Naive thymus-derived CD8-positive, alpha-beta T cell (primary cell): ENCODE measurements around the gene CCNYL1. TPM values are rescaled to one million over a fixed set of nuclear protein-coding genes. Genes with fewer than 3 reads are reported as not detected.

Experiments
- ATAC-seq, 2 donors: fragments of 150-1000 bp; cut with Tn5 transposase in 1 of 2; sonication (Bioruptor Pico), chemical (Tn5 transposase) in 1 of 2; 1 replicate in 1 of 2; 2 replicates in 1 of 2; pipeline ENCODE4 v1.10.0; 2021; ENCODE audit warnings: mild to moderate bottlenecking in 2 of 2, moderate library complexity in 2 of 2
- POLR2A ChIA-PET: fragments of 350-600 bp; sonication (Branson Sonifier 250); formaldehyde crosslinking; loops from one replicate; lab custom pipeline; 2021; ENCODE audit warnings: antibody characterized with exemption; lab: Charles Lee
- DNase-seq, 10 donors: peaks; one replicate each; pipeline versions ENCODE4 v3.0.0 to v3.0.0-alpha.2; 2020 to 2022
- H3K27ac Mint-ChIP-seq, 10 donors: one replicate each; pipeline ENCODE4 v1.8.0; 2020 to 2022; ENCODE audit warnings: mild to moderate bottlenecking in 10 of 10, mixed read lengths in 10 of 10, moderate library complexity in 4 of 10, inconsistent platforms in 1 of 10
- H3K27me3 Mint-ChIP-seq, 5 donors: one replicate each; pipeline ENCODE4 v1.8.0; 2021 to 2022; ENCODE audit warnings: mixed read lengths in 5 of 5
- H3K36me3 Mint-ChIP-seq, 3 donors: one replicate each; pipeline ENCODE4 v1.8.0; 2020 to 2022; ENCODE audit warnings: mixed read lengths in 3 of 3, mild to moderate bottlenecking in 2 of 3, inconsistent platforms in 1 of 3
- H3K4me1 Mint-ChIP-seq, 4 donors: one replicate each; pipeline ENCODE4 v1.8.0; 2021 to 2022; ENCODE audit warnings: mixed read lengths in 4 of 4
- H3K4me3 Mint-ChIP-seq, 10 donors: one replicate each; pipeline ENCODE4 v1.8.0; 2020 to 2022; ENCODE audit warnings: mild to moderate bottlenecking in 10 of 10, mixed read lengths in 10 of 10, moderate library complexity in 6 of 10, inconsistent platforms in 1 of 10
- H3K9me3 Mint-ChIP-seq, 9 donors: one replicate each; pipeline ENCODE4 v1.8.0; 2020 to 2022; ENCODE audit warnings: mixed read lengths in 9 of 9, mild to moderate bottlenecking in 3 of 9, inconsistent platforms in 1 of 9, moderate library complexity in 1 of 9
- polyA plus RNA-seq, 3 donors: library from polyadenylated mRNA; unstranded; fragments of 300-500 nt; fragmentation: Illumina TruSeq; gene quantifications; one replicate each; pipeline ENCODE4 v1.2.3, GENCODE V29; 2021
- total RNA-seq, 8 experiments: library from RNA in 2 of 8; stranded (reverse) in 2 of 8; gene quantifications; one replicate each; pipeline ENCODE4 v1.2.3 and lab custom pipeline; 2021 to 2026

The CCNYL1 gene
- total and polyA plus RNA-seq, 5 experiments from 2014 or later = 1.2 to 14.3 (median 2.1) TPM

DNA sequence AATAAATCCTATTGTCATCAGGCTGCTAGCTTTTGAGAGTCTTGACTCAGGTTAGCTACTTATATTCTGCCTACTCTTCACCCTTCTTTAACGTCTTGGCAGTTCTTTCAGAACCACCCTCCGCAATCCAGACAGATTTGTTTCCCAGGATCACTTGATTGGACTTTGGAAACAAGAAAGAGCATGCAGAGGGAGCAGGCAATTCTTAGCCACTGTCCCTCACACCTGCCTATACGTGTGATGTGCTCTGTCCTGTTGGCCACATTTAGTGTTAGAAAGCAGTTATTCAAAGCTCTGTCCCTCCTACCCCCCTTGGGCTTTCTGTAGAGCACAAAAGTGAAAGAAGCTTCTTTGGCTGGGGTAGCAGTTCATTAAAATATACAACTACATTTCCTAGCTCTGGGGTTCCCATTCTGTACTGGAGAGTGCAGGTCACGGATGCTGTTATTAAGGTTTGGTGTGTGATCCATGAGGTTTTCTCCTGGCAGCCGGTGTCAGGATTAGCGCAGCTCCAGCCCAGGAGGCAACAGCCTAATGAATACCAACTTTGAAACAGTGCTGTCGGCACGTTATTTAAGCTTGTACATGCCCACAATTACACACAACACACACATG lies 52.0 kb downstream of the CCNYL1 start:
- Mint-ChIP-seq H3K36me3 (no peaks in the 10 kb centered on the region), H3K9me3 (no peaks in the 10 kb centered on the region), H3K27me3 (peaks cover 20 to 66% (median 35%) of the 10 kb centered on the region in 5 donors), H3K4me3 (no peak overlapping the region), H3K27ac (no peak overlapping the region), H3K4me1 (peaks cover 8 to 24% (median 17%) of the 10 kb centered on the region in 4 donors)
- DNase-seq = no peak
- ATAC-seq = no peak
- POLR2A ChIA-PET = interaction anchor here (0.5 kb wide), 1 partner anchor 13 kb away, joined by 3 read pairs; no protein-coding TSS in a partner anchor

- Mint-ChIP-seq H3K36me3 (no peaks in the 10 kb centered on the region), H3K27ac (no peak overlapping the region), H3K4me1 (peaks cover 9 to 24% (median 19%) of the 10 kb centered on the region in 4 donors), H3K27me3 (peaks cover 20 to 66% (median 35%) of the 10 kb centered on the region in 5 donors), H3K9me3 (no peaks in the 10 kb centered on the region), H3K4me3 (no peak overlapping the region)
- ATAC-seq = no peak
- no peak for DNase-seq
- POLR2A ChIA-PET = no interaction called here
Observed at GRCh38 chr2:207764096-207764630, 52.7 kb downstream of the CCNYL1 start.

DNA sequence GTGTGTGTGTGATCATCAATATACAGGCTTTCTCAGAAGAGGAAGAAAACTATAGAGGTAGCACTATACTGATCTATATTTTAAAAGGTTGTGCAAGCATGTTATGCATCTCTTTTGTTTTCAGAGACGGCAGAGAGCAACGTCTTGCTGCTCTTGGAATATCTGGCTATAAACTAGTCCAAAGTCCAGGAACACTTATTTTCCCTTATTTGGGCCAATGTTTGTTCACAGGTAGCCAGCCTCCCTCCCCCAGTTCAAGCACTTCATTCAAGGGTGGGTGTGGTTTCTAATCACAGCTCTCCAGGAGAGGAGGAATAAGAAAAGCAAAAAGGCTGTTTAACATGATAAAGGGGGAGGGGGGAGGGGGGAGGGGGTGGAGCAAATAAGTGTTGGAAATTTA lies 54.1 kb downstream of the CCNYL1 start:
- no peak overlapping the region for H3K4me3 Mint-ChIP-seq
- no peak for ATAC-seq
- peaks cover 20 to 66% (median 35%) of the 10 kb centered on the region in 5 donors for H3K27me3 Mint-ChIP-seq
- POLR2A ChIA-PET = no interaction called here
- no peaks in the 10 kb centered on the region for H3K9me3 Mint-ChIP-seq
- DNase-seq = no peak
- no peaks in the 10 kb centered on the region for H3K36me3 Mint-ChIP-seq
- no peak overlapping the region for H3K27ac Mint-ChIP-seq
- peaks cover 12 to 31% (median 25%) of the 10 kb centered on the region in 4 donors for H3K4me1 Mint-ChIP-seq

DNA sequence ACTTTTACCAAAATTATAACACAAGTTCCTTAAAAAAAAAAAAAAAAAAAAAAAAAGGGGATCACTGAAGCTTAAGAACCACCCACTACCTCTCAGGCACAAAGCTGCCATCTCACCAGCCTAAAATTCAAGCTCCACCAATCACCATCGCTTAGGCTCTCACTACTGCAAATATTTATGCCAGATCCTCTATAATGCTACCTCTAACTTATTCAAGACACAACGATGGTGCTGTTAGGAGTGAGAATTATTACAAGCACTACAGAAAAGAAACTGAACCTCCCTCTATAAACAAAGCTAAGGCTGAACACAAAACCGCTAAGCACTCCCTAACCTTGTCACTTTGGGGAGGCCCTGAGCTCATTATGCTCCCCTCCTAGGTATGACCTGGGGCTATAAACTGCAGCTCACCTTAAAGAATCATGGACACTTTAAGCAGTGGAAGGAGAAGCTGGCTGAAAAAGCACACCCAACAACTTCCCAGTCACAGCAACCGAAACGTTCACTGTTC lies 54.7 kb downstream of the CCNYL1 start:
- DNase-seq = no peak
- Mint-ChIP-seq H3K27me3 (peaks cover 19 to 60% (median 33%) of the 10 kb centered on the region in 5 donors), H3K36me3 (no peaks in the 10 kb centered on the region), H3K9me3 (no peaks in the 10 kb centered on the region), H3K4me3 (peak overlapping the region in 5 of 10 donors; percentile 33 to 94 (median 73)), H3K4me1 (peaks cover 15 to 37% (median 29%) of the 10 kb centered on the region in 4 donors), H3K27ac (peak overlapping the region in 1 of 10 donors; percentile 5)
- no peak for ATAC-seq
- POLR2A ChIA-PET = no interaction called here

GRCh38 chr2:207766697-207767460 lies 55.4 kb downstream of the CCNYL1 start:
- Mint-ChIP-seq H3K4me1 (peaks cover 15 to 38% (median 29%) of the 10 kb centered on the region in 4 donors), H3K36me3 (no peaks in the 10 kb centered on the region), H3K27me3 (peaks cover 14 to 53% (median 31%) of the 10 kb centered on the region in 5 donors), H3K9me3 (no peaks in the 10 kb centered on the region), H3K27ac (peak overlapping the region in 1 of 10 donors; percentile 40), H3K4me3 (peak overlapping the region; percentile 49 to 94 (median 87))
- ATAC-seq (no peak), DNase-seq (peak in 1 of 10 donors; percentile 17)
- POLR2A ChIA-PET = no interaction called here

DNA sequence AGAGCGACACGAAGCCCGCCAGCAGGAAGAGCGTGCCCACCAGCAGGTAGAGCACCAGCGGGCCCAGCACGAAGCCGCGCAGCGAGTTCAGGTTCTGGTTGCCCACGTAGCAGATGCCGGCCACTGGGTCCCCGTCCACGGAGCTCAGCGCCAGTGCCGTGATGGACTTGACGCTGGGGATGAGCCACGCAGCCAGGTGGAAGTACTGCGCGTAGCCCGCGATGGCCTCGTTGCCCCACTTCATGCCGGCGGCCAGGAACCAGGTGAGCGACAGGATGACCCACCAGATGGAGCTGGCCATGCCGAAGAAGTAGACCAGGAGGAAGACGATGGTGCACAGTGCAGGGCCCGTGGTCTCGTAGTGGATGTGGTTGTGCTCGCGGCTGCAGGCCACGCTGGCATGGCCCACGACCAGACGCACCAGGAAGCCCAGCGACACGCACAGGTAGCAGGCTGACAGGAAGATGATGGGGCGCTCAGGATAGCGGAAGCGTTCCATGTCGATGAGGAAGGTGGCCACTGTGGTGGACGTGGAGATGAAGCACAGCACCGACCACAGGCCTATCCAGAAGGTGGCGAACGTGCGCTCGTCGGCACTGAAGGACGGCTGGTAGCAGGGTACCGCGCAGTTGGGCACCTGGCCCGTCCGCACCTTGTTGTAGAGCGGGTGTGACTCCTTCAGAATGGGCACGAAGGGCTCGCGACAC lies 56.2 kb downstream of the CCNYL1 start:
- DNase-seq (no peak), ATAC-seq (no peak)
- POLR2A ChIA-PET = no interaction called here
- H3K9me3 Mint-ChIP-seq = no peaks in the 10 kb centered on the region
- H3K36me3 Mint-ChIP-seq = no peaks in the 10 kb centered on the region
- peak overlapping the region in 2 of 10 donors; percentile 40 to 49 for H3K27ac Mint-ChIP-seq
- H3K4me1 Mint-ChIP-seq = peaks cover 15 to 38% (median 30%) of the 10 kb centered on the region in 4 donors
- H3K4me3 Mint-ChIP-seq = peak overlapping the region; percentile 82 to 94 (median 88)
- H3K27me3 Mint-ChIP-seq = peaks cover 13 to 50% (median 28%) of the 10 kb centered on the region in 5 donors

GRCh38 chr2:207768168-207768865 lies 56.9 kb downstream of the CCNYL1 start:
- Mint-ChIP-seq H3K9me3 (no peaks in the 10 kb centered on the region), H3K27ac (peak overlapping the region in 4 of 10 donors; percentile 19 to 84 (median 58)), H3K27me3 (peaks cover 13 to 45% (median 26%) of the 10 kb centered on the region in 5 donors), H3K4me1 (peaks cover 15 to 38% (median 30%) of the 10 kb centered on the region in 4 donors), H3K36me3 (no peaks in the 10 kb centered on the region), H3K4me3 (peak overlapping the region; percentile 85 to 94 (median 88))
- peak in 7 of 10 donors; percentile 7 to 63 (median 39) for DNase-seq
- POLR2A ChIA-PET = interaction anchor here (0.6 kb wide), 1 partner anchor 260 kb away, joined by 4 read pairs; no protein-coding TSS in a partner anchor
- ATAC-seq = peak; percentile 11 to 17

DNA sequence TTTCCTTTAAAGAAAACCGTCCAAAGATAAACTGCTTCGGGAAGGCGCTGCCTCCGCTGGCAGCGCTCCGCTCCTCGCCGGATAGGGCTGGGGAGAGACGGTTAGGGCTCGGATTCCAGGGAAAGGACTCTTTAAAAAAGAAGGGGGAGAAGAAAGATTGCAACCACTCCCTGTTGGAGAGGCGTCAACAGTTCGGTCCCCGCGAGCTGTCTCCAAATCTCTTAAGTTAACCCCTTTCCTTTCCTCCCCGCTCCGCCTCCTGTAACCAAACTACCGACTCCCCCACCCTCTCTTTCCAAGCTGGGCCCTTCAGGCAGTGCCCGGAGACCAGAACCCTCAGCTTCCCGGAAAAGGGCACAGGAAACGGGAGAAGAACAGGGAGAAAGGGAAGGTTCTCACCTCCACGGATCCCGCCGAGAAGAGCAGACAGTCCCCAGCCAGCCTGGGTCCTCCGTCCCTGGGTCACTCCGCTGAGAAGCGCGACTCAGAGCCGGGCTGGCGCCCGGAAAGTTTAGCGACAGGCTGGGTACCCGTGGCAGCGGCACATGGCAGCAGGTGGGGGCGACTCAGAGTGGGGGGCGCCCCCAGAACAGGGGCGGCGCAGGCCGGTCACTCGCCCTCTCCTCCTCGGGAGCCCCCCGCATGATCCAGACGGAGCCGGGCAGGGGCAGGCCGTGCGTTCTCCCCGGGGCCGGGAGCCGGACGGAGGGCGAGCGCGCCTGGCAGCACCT lies 57.6 kb downstream of the CCNYL1 start:
- ATAC-seq (peak; percentile 12 to 15), DNase-seq (peak in 4 of 10 donors; percentile 18 to 33 (median 22))
- no peaks in the 10 kb centered on the region for H3K9me3 Mint-ChIP-seq
- POLR2A ChIA-PET = no interaction called here
- peaks cover 9 to 37% (median 21%) of the 10 kb centered on the region in 5 donors for H3K27me3 Mint-ChIP-seq
- peak overlapping the region; percentile 85 to 94 (median 88) for H3K4me3 Mint-ChIP-seq
- H3K27ac Mint-ChIP-seq = peak overlapping the region in 1 of 10 donors; percentile 49
- no peaks in the 10 kb centered on the region for H3K36me3 Mint-ChIP-seq
- H3K4me1 Mint-ChIP-seq = peaks cover 15 to 38% (median 30%) of the 10 kb centered on the region in 4 donors

DNA sequence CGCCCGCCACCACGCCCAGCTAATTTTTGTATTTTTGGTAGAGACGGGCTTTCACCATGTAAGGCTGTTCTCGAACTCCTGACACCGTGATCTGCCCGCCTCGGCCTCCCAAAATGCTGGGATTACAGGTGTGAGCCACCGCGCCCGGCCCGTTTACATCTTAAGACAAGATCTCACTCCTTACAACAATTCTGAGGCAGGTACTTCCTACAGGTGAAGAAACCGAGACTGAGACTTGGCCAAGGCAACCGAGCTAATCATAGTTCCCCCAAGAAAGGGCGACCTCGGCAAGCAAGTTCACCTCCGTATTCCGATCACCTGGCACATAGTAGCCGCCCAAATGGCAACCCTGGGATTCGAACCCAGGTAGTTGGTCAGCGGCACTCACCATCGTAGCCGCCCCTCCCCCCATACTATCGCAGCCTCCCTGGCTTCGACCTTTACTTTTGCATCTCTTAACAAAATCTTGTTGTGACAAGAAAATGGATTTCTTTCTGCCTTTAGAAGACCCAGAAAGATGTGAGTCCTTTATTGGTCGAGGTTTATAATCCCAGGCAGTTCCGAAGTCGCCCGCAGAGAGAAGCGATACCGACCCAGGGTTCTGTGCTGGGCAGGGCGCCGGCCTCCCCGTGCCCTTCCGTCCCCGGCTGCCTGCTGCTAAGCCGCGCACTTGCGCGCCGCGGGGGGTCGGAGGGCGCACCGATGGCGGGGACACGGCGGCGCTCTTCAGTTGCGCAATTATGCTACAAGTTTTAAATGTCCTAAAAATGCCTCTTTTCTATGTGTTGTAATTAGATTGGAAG lies 59.4 kb downstream of the CCNYL1 start:
- Mint-ChIP-seq H3K9me3 (no peaks in the 10 kb centered on the region), H3K27me3 (peaks cover 6 to 20% (median 13%) of the 10 kb centered on the region in 5 donors), H3K4me3 (peak overlapping the region; percentile 87 to 97 (median 94)), H3K4me1 (peaks cover 15 to 38% (median 30%) of the 10 kb centered on the region in 4 donors), H3K36me3 (no peaks in the 10 kb centered on the region), H3K27ac (peak overlapping the region in 3 of 10 donors; percentile 55 to 72 (median 65))
- no peak for DNase-seq
- no peak for ATAC-seq
- POLR2A ChIA-PET = interaction anchor here (0.7 to 1.3 kb wide), 3 partner anchors 60 to 258 kb away, joined by 4 to 9 read pairs (median 5); partner anchors contain the start of gene CCNYL1

- peak overlapping the region in 6 of 10 donors; percentile 2 to 94 (median 39) for H3K4me3 Mint-ChIP-seq
- no peak for DNase-seq
Observed at GRCh38 chr2:207771421-207771820, 60.0 kb downstream of the CCNYL1 start.

More at GRCh38 chr2:207771421-207771820, 60.0 kb downstream of the CCNYL1 start:
- H3K27me3 Mint-ChIP-seq = peaks cover 2 to 14% (median 7%) of the 10 kb centered on the region in 5 donors
- H3K9me3 Mint-ChIP-seq = no peaks in the 10 kb centered on the region
- POLR2A ChIA-PET = no interaction called here
- no peaks in the 10 kb centered on the region for H3K36me3 Mint-ChIP-seq
- H3K27ac Mint-ChIP-seq = no peak overlapping the region
- peaks cover 13 to 34% (median 27%) of the 10 kb centered on the region in 4 donors for H3K4me1 Mint-ChIP-seq
- ATAC-seq = no peak
